Endothelial cell of umbilical vein (primary cell): ENCODE data around the gene CAMK2D. TPM values are rescaled to one million over a fixed set of nuclear protein-coding genes. Genes with fewer than 3 reads are reported as not detected.

ENCODE experiments used
- BruUV-seq: library from RNA; stranded (reverse); fragments of 400-500 nt; replicated peaks from 2 replicates; lab custom pipeline; 2021; lab: Mats Ljungman, UMichigan
- CTCF ChIA-PET: fragments of 300-600, 350-600 bp; sonication (Branson Sonifier 250); formaldehyde crosslinking; loops from one replicate; lab custom pipeline; 2021; ENCODE audit warnings: antibody characterized with exemption, inconsistent platforms; lab: Charles Lee
- POLR2A ChIA-PET: fragments of 300-600, 350-600 bp; sonication (Branson Sonifier 250); formaldehyde crosslinking; loops from one replicate; lab custom pipeline; 2021; ENCODE audit warnings: antibody characterized with exemption, inconsistent platforms; lab: Charles Lee
- DNase-seq: peaks from one replicate; pipeline ENCODE4 v3.0.0-alpha.2; 2011; ENCODE audit warnings: low read depth, low spot score
- FAIRE-seq: peaks from 2 replicates; lab custom pipeline; 2011; peaks lifted over from hg19 to GRCh38; lab: Jason Lieb, UNC
- H2AFZ ChIP-seq: 2 replicates; pipeline ENCODE4 v1.6.0; 2012; ENCODE audit warnings: low read depth, low read length, control low read depth, inconsistent platforms
- H3K27ac ChIP-seq: 2 replicates; pipeline ENCODE4 v1.5.1; 2011; ENCODE audit warnings: low read depth, mild to moderate bottlenecking, control low read depth, low read length, moderate library complexity; ENCODE audit not compliant: insufficient read depth
- H3K27me3 ChIP-seq, 2 experiments: 2 replicates each; pipeline versions ENCODE4 v1.6.0 to v1.6.1; 2011; ENCODE audit warnings: low read length in 2 of 2, mixed read lengths in 1 of 2; ENCODE audit not compliant: control insufficient read depth in 2 of 2, insufficient read depth in 2 of 2
- H3K36me3 ChIP-seq, 2 experiments: 2 replicates in 1 of 2; 3 replicates in 1 of 2; pipeline ENCODE4 v1.5.1; 2011; ENCODE audit warnings: low read length in 2 of 2, mild to moderate bottlenecking in 1 of 2, moderate library complexity in 1 of 2; ENCODE audit not compliant: control insufficient read depth in 2 of 2, insufficient read depth in 2 of 2; ENCODE audit errors: extremely low read depth in 1 of 2
- H3K4me1 ChIP-seq: 3 replicates; pipeline ENCODE4 v1.5.1; 2011; ENCODE audit warnings: mild to moderate bottlenecking, low read length; ENCODE audit not compliant: control insufficient read depth, insufficient read depth; ENCODE audit errors: extremely low read depth
- H3K4me2 ChIP-seq: 2 replicates; pipeline ENCODE4 v1.6.1; 2011; ENCODE audit warnings: low read length, control low read depth, mixed read lengths; ENCODE audit not compliant: insufficient read depth
- H3K4me3 ChIP-seq, 3 experiments: fragments of 200-600 bp in 1 of 3; sonication (generic), shearing (Covaris generic) in 1 of 3; replicated peaks in 1 of 3; 2 replicates each; pipeline ENCODE4 v1.5.1; 2011 to 2016; ENCODE audit warnings: control low read depth in 3 of 3, low read length in 3 of 3, mild to moderate bottlenecking in 2 of 3, inconsistent platforms in 1 of 3, low read depth in 1 of 3, moderate library complexity in 1 of 3; ENCODE audit not compliant: insufficient read depth in 1 of 3
- H3K79me2 ChIP-seq: 2 replicates; pipeline ENCODE4 v1.6.0; 2012; ENCODE audit warnings: low read length, inconsistent platforms; ENCODE audit not compliant: control insufficient read depth, insufficient read depth
- H3K9ac ChIP-seq: replicated peaks from 2 replicates; pipeline ENCODE3; 2011; ENCODE audit warnings: low read length, control low read depth; ENCODE audit not compliant: insufficient read depth; ENCODE audit errors: extremely low read depth
- H3K9me1 ChIP-seq: replicated peaks from 3 replicates; pipeline ENCODE4 v1.6.0; 2011; ENCODE audit warnings: mild to moderate bottlenecking, low read length; ENCODE audit not compliant: control insufficient read depth, insufficient read depth; ENCODE audit errors: extremely low read depth
- H3K9me3 ChIP-seq: replicated peaks from 2 replicates; pipeline ENCODE4 v1.5.1; 2012; ENCODE audit warnings: low read length, inconsistent platforms; ENCODE audit not compliant: control insufficient read depth, insufficient read depth
- H4K20me1 ChIP-seq: replicated peaks from 2 replicates; pipeline ENCODE3; 2011; ENCODE audit warnings: mild to moderate bottlenecking, low read length; ENCODE audit not compliant: control insufficient read depth, insufficient read depth; ENCODE audit errors: extremely low read depth
- EZH2 ChIP-seq: IDR thresholded peaks from 2 replicates; pipeline ENCODE4 v1.6.1; 2012; ENCODE audit warnings: borderline replicate concordance, low read depth, mild to moderate bottlenecking, moderate library complexity, low read length, inconsistent platforms; ENCODE audit not compliant: severe bottlenecking
- FOS ChIP-seq: IDR thresholded peaks from 2 replicates; pipeline ENCODE4 v1.6.1; 2011; ENCODE audit warnings: mild to moderate bottlenecking, low read length, moderate library complexity, borderline replicate concordance; ENCODE audit not compliant: insufficient read depth
- JUN ChIP-seq: IDR thresholded peaks from 2 replicates; pipeline ENCODE4 v1.6.1; 2011; ENCODE audit warnings: borderline replicate concordance, low read depth; ENCODE audit not compliant: insufficient read length, insufficient read depth
- POLR2A ChIP-seq: IDR thresholded peaks from 2 replicates; pipeline ENCODE4 v1.6.1; 2012; ENCODE audit warnings: low read depth, mild to moderate bottlenecking, control low read depth, low read length
- dilution Hi-C: fragments of 300-500 bp; cut with MboI; formaldehyde crosslinking; loops from one replicate; pipeline ENCODE4 v1.15.0; 2019; ENCODE audit warnings: low sequenced_read_pairs; ENCODE audit not compliant: extremely low pct_ligation_motif_present
- intact Hi-C: fragments of 100-400 bp; cut with micrococcal nuclease; formaldehyde crosslinking; loops from one replicate; pipeline ENCODE4 v1.10.0; 2022
- polyA plus RNA-seq, 4 experiments: library from polyadenylated mRNA; depleted of rRNA in 3 of 4; stranded (reverse) in 3 of 4; unstranded in 1 of 4; fragments of >200 nt; gene quantifications; 2 replicates each; pipeline versions ENCODE4 v1.2.1 to v1.2.3, GENCODE V29; 2011 to 2012; ENCODE audit warnings: missing spikeins in 1 of 4
- total RNA-seq: library from RNA; stranded (reverse); gene quantifications from 2 replicates; pipeline ENCODE4 v1.2.3, GENCODE V29; 2021

Gene CAMK2D
- total and polyA plus RNA-seq, 2 donors (not counting 3 experiments of a cell fraction or from before 2014, with no cell fraction given), result 10.4 to 30.7 TPM

DNA sequence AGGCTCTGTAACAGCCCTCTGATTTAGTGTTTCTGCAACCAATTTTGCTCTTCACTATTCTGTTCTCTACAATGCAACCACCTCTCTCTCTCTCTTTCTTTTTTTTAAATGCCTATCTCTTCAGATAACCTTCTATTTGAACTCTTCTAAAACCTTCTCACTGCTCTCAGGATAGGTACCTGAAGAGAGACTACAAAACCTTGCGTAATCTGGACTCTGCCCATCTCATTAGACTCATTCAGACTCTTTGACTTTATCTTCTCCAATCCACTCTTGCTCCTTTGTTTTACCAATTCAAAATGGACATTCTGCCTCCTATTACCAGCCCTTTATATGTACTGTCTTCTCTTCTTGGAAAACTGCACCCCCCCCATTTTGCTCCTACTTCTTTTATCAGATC lies 291.6 kb downstream of the CAMK2D start:
- FAIRE-seq (no peak), DNase-seq (no peak)
- Histone ChIP-seq H3K4me3 (no peak overlapping the region), H3K36me3 (no peaks in the 10 kb centered on the region), H3K9me3 (no peaks in the 10 kb centered on the region), H3K27me3 (no peaks in the 10 kb centered on the region), H3K9ac (no peak overlapping the region), H2AFZ (no peak overlapping the region), H3K9me1 (no peaks in the 10 kb centered on the region), H3K27ac (peak overlapping the region; percentile 96), H3K4me1 (peaks cover 31% of the 10 kb centered on the region), H3K79me2 (no peaks in the 10 kb centered on the region), H4K20me1 (no peaks in the 10 kb centered on the region), H3K4me2 (no peak overlapping the region)
- POLR2A ChIA-PET, result no interaction called here
- CTCF ChIA-PET, result no interaction called here
- dilution Hi-C loops, result no loop called here
- BruUV-seq, result no TSS peak
- no peak for TF ChIP-seq EZH2
- no peak for TF ChIP-seq FOS
- intact Hi-C loops, result loop anchor here (2.0 to 10.0 kb wide), 5 partner anchors 77 to 1387 kb away; partner anchors contain the start of gene ARSJ

DNA sequence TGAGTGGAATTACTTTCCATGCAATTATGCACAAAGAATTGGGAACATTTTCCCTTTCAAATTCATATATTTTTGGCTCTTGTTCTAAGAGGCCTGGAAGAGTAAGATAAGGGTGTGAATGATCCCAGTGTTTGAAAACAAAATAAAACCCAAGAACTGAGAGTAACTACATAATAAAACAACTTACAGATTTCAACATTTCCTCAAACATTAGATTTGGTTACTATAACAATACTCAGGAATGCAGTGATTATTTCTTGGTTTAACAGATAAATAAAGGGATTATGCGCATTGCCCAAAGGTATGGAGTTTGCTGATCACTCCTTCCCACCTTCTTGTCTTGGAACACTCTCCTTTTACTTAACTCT lies 292.5 kb downstream of the CAMK2D start:
- H3K79me2 ChIP-seq, result no peaks in the 10 kb centered on the region
- peak overlapping the region; percentile 86 for H3K9ac ChIP-seq
- ChIA-PET POLR2A (interaction anchor here (0.9 to 1.1 kb wide), 3 partner anchors 16 to 546 kb away, joined by 3 to 6 read pairs (median 3); no protein-coding TSS in a partner anchor), CTCF (interaction anchor here (1.8 to 2.5 kb wide), 4 partner anchors 10 to 74 kb away, joined by 7 to 15 read pairs (median 8); no protein-coding TSS in a partner anchor)
- dilution Hi-C loops (no loop called here), intact Hi-C loops (loop anchor here (2.0 to 10.0 kb wide), 5 partner anchors 78 to 1386 kb away; partner anchors contain the start of gene ARSJ)
- TF ChIP-seq POLR2A, result no peak
- TF ChIP-seq JUN, result no peak
- H3K9me3 ChIP-seq, result no peaks in the 10 kb centered on the region
- peak overlapping the region; percentile 96 for H3K27ac ChIP-seq
- H3K4me3 ChIP-seq, result peak overlapping the region in 1 of 3 experiments; percentile 7
- no peak for FAIRE-seq
- H3K4me2 ChIP-seq, result peak overlapping the region; percentile 39
- no peaks in the 10 kb centered on the region for H3K36me3 ChIP-seq
- peaks cover 31% of the 10 kb centered on the region for H3K4me1 ChIP-seq
- no TSS peak for BruUV-seq
- H3K27me3 ChIP-seq, result no peaks in the 10 kb centered on the region
- DNase-seq, result peak; percentile 83
- no peaks in the 10 kb centered on the region for H3K9me1 ChIP-seq
- H2AFZ ChIP-seq, result peak overlapping the region; percentile 79
- H4K20me1 ChIP-seq, result no peaks in the 10 kb centered on the region
